HEK293 (cell line): ENCODE results near the gene ARFRP1.

ENCODE experiments used
- CTCF ChIA-PET: fragments of 350-600 bp; formaldehyde crosslinking; extraction: SDS; loops from one replicate; lab custom pipeline; 2021; ENCODE audit warnings: antibody characterized with exemption; lab: Yijun Ruan, JAX
- POLR2A ChIA-PET: fragments of 300-600 bp; formaldehyde crosslinking; extraction: SDS; loops from one replicate; lab custom pipeline; 2020; ENCODE audit warnings: antibody characterized with exemption, inconsistent platforms; lab: Yijun Ruan, JAX
- H3K27ac ChIP-seq: fragments of 200-500 bp; sonication (Bioruptor generic); 2 replicates; pipeline ENCODE4 v1.5.1; 2014; ENCODE audit warnings: low read depth, low read length, control low read depth, inconsistent platforms; ENCODE audit errors: extremely low read depth
- H3K36me3 ChIP-seq, 2 experiments: fragments of 200-500 bp in 1 of 2; sonication (Bioruptor generic) in 1 of 2; 1 replicate in 1 of 2; 2 replicates in 1 of 2; pipeline ENCODE4 v1.5.1; 2014 to 2017; ENCODE audit warnings: inconsistent platforms in 2 of 2, low read length in 2 of 2; ENCODE audit not compliant: control insufficient read depth in 2 of 2, insufficient read depth in 1 of 2
- H3K4me1 ChIP-seq: fragments of 200-500 bp; sonication (Bioruptor generic); 2 replicates; pipeline ENCODE4 v1.5.1; 2014; ENCODE audit warnings: mild to moderate bottlenecking, low read length, inconsistent platforms; ENCODE audit not compliant: control insufficient read depth, insufficient read depth
- H3K4me3 ChIP-seq: 2 replicates; pipeline ENCODE4 v1.5.1; 2011; ENCODE audit warnings: low read depth, mild to moderate bottlenecking, control low read depth, low read length, moderate library complexity
- H3K9me3 ChIP-seq: fragments of 200-500 bp; sonication (Bioruptor generic); 2 replicates; pipeline ENCODE4 v1.5.1; 2014; ENCODE audit warnings: low read depth, low read length, inconsistent platforms; ENCODE audit not compliant: control insufficient read depth, insufficient read depth
- HIC1 ChIP-seq: fragments of 450-650 bp; formaldehyde crosslinking; IDR thresholded peaks from 2 replicates; pipeline ENCODE4 v1.5.1; 2016; ENCODE audit warnings: missing biosample characterization, missing genetic modification characterization
- KLF1 ChIP-seq: fragments of 450-650 bp; formaldehyde crosslinking; IDR thresholded peaks from 2 replicates; pipeline ENCODE4 v1.5.1; 2016; ENCODE audit warnings: missing biosample characterization, missing genetic modification characterization
- OSR2 ChIP-seq: fragments of 450-650 bp; formaldehyde crosslinking; IDR thresholded peaks from 2 replicates; pipeline ENCODE4 v1.5.1; 2016; ENCODE audit warnings: missing biosample characterization, missing genetic modification characterization
- SP2 ChIP-seq: fragments of 450-650 bp; formaldehyde crosslinking; IDR thresholded peaks from 2 replicates; pipeline ENCODE4 v1.5.1; 2016; ENCODE audit warnings: missing biosample characterization, missing genetic modification characterization
- SP7 ChIP-seq: fragments of 450-650 bp; formaldehyde crosslinking; IDR thresholded peaks from 2 replicates; pipeline ENCODE4 v1.5.1; 2016; ENCODE audit warnings: missing biosample characterization, missing genetic modification characterization
- ZBTB21 ChIP-seq: fragments of 450-650 bp; formaldehyde crosslinking; IDR thresholded peaks from 2 replicates; pipeline ENCODE4 v1.5.1; 2017; ENCODE audit warnings: missing biosample characterization, missing genetic modification characterization
- ZFP41 ChIP-seq: fragments of 450-650 bp; formaldehyde crosslinking; IDR thresholded peaks from 2 replicates; pipeline ENCODE4 v1.5.1; 2016; ENCODE audit warnings: missing biosample characterization, missing genetic modification characterization, borderline replicate concordance
- ZNF133 ChIP-seq: fragments of 450-650 bp; formaldehyde crosslinking; IDR thresholded peaks from 2 replicates; pipeline ENCODE4 v1.5.1; 2016; ENCODE audit warnings: missing biosample characterization, missing genetic modification characterization
- ZNF184 ChIP-seq: fragments of 450-650 bp; IDR thresholded peaks from 2 replicates; pipeline ENCODE4 v1.5.1; 2018; ENCODE audit warnings: missing biosample characterization, mild to moderate bottlenecking, missing genetic modification characterization
- ZNF239 ChIP-seq: fragments of 450-650 bp; formaldehyde crosslinking; IDR thresholded peaks from 2 replicates; pipeline ENCODE4 v1.5.1; 2016; ENCODE audit warnings: missing biosample characterization, missing genetic modification characterization
- ZNF335 ChIP-seq: fragments of 450-650 bp; formaldehyde crosslinking; conservative IDR thresholded peaks from 2 replicates; pipeline ENCODE4 v1.5.1; 2016; ENCODE audit warnings: missing biosample characterization, missing genetic modification characterization
- ZNF433 ChIP-seq: fragments of 450-650 bp; formaldehyde crosslinking; IDR thresholded peaks from 2 replicates; pipeline ENCODE4 v1.5.1; 2016; ENCODE audit warnings: missing biosample characterization, missing genetic modification characterization, low read depth
- ZNF518A ChIP-seq: fragments of 450-650 bp; formaldehyde crosslinking; conservative IDR thresholded peaks from 2 replicates; pipeline ENCODE4 v1.5.1; 2016; ENCODE audit warnings: low read depth, missing biosample characterization, missing genetic modification characterization
- ZNF623 ChIP-seq: fragments of 450-650 bp; formaldehyde crosslinking; IDR thresholded peaks from 2 replicates; pipeline ENCODE4 v1.5.1; 2016; ENCODE audit warnings: missing biosample characterization, missing genetic modification characterization
- TF ChIP-seq, protein P1 (sequence below): fragments of 450-650 bp; formaldehyde crosslinking; IDR thresholded peaks from 2 replicates; pipeline ENCODE4 v1.5.1; 2016; ENCODE audit warnings: missing biosample characterization, missing genetic modification characterization

The ARFRP1 gene

GRCh38 chr20:63680427-63680826 is 27.3 kb downstream of the ARFRP1 start:
- Histone ChIP-seq H3K4me3 (no peak overlapping the region), H3K9me3 (no peaks in the 10 kb centered on the region), H3K4me1 (no peaks in the 10 kb centered on the region), H3K36me3 (peaks cover 0 to 36% of the 10 kb centered on the region in 2 experiments; a peak in 2 of 3 replicates), H3K27ac (no peak overlapping the region)
- no peak for TF ChIP-seq SP2 (tag by site-specific recombination)
- TF ChIP-seq ZNF335 (tag by site-specific recombination): no peak
- TF ChIP-seq, protein P1, sequence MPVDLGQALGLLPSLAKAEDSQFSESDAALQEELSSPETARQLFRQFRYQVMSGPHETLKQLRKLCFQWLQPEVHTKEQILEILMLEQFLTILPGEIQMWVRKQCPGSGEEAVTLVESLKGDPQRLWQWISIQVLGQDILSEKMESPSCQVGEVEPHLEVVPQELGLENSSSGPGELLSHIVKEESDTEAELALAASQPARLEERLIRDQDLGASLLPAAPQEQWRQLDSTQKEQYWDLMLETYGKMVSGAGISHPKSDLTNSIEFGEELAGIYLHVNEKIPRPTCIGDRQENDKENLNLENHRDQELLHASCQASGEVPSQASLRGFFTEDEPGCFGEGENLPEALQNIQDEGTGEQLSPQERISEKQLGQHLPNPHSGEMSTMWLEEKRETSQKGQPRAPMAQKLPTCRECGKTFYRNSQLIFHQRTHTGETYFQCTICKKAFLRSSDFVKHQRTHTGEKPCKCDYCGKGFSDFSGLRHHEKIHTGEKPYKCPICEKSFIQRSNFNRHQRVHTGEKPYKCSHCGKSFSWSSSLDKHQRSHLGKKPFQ (tag by site-specific recombination): no peak
- no peak for TF ChIP-seq ZNF518A (tag by site-specific recombination)
- no peak for TF ChIP-seq ZBTB21 (tag by site-specific recombination)
- TF ChIP-seq ZNF133: no peak
- no peak for TF ChIP-seq ZNF184
- TF ChIP-seq ZNF239 (tag by site-specific recombination): no peak
- TF ChIP-seq HIC1 (tag by site-specific recombination): no peak
- ChIA-PET POLR2A (interaction anchor here (3.1 kb wide), 1 partner anchor 22 kb away, joined by 14 read pairs; the partner anchor contains the start of gene RTEL1), CTCF (no interaction called here)

DNA sequence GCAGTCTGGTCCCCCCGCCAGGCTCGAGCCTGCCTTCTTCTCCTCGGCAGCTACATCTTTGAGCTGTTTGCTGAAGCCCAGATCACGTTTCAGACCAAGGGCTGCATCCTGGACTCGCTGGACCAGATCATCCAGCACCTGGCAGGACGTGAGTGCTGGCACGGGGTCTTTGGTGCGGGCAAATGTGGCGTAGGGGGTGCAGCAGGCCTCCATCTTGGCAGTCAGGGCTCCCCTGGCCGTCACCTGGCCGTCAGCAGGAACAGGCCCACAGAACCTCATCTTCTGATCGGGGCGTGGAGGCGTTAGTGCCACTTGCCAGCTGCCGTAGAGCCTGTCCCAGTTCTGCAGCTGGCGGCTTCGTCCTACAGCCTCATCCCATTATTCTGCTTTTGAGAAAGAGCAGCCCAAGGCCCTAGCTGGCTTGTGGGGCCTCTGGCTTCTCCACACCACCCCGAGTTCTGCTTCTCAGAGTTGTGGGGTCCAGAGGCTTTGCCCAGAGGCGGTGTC is 27.9 kb downstream of the ARFRP1 start:
- Histone ChIP-seq H3K36me3 (peaks cover 2 to 38% of the 10 kb centered on the region in 2 experiments; a peak in 2 of 3 replicates), H3K27ac (no peak overlapping the region), H3K9me3 (no peaks in the 10 kb centered on the region), H3K4me3 (no peak overlapping the region), H3K4me1 (no peaks in the 10 kb centered on the region)
- TF ChIP-seq KLF1 (tag by site-specific recombination) (no peak), SP7 (no peak), ZNF518A (tag by site-specific recombination) (no peak), ZNF184 (no peak), ZNF623 (tag by site-specific recombination) (no peak), OSR2 (tag by site-specific recombination) (no peak), ZNF433 (no peak), ZFP41 (tag by site-specific recombination) (no peak)
- CTCF ChIA-PET: no interaction called here
- POLR2A ChIA-PET: no interaction called here
